GM12874 (cell line): ENCODE data around the gene LGR6.

Experiments
- TF ChIP-seq, protein P1 (sequence below): IDR thresholded peaks from 2 replicates; pipeline ENCODE4 v1.5.1; 2011; ENCODE audit warnings: low read depth, mild to moderate bottlenecking, control low read depth, low read length, moderate library complexity; ENCODE audit not compliant: insufficient read depth

LGR6 gene

DNA sequence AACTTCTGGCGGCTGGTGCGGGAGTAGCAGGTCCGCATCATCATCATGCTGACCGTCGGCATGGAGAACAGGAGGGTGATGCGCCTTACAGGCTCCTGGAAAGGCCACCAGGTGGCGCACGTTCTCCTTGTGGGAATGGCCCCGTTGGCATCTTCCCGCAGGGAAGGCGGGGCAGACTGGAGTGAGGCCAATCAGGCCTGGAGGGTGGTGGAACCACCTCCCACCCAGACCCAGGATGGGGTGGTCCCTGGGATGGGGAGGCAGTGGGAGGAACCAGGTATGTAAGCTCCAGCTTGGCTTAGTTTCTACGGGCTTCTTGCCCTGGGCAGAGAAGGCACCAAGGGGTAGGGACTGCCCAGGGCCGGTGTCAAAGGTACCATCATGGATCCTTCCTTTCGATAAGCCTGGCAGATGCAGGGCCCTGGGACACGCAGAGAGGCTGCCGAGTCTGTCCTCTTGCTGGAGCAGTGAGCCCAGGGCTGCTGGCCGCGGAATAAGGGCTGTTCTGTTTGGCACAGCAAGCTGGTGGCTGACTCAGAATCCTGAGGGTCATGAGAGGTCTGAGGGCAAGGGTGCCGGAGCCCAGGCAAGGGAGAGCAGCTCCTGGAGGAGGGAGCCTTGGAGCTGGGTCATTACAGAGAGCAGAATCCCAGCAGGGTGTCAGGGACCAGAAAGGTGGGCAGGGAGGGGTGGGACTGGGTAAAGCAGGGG lies 8.7 kb upstream of the LGR6 start:
- TF ChIP-seq, protein P1, sequence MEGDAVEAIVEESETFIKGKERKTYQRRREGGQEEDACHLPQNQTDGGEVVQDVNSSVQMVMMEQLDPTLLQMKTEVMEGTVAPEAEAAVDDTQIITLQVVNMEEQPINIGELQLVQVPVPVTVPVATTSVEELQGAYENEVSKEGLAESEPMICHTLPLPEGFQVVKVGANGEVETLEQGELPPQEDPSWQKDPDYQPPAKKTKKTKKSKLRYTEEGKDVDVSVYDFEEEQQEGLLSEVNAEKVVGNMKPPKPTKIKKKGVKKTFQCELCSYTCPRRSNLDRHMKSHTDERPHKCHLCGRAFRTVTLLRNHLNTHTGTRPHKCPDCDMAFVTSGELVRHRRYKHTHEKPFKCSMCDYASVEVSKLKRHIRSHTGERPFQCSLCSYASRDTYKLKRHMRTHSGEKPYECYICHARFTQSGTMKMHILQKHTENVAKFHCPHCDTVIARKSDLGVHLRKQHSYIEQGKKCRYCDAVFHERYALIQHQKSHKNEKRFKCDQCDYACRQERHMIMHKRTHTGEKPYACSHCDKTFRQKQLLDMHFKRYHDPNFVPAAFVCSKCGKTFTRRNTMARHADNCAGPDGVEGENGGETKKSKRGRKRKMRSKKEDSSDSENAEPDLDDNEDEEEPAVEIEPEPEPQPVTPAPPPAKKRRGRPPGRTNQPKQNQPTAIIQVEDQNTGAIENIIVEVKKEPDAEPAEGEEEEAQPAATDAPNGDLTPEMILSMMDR = peak; percentile 91

DNA sequence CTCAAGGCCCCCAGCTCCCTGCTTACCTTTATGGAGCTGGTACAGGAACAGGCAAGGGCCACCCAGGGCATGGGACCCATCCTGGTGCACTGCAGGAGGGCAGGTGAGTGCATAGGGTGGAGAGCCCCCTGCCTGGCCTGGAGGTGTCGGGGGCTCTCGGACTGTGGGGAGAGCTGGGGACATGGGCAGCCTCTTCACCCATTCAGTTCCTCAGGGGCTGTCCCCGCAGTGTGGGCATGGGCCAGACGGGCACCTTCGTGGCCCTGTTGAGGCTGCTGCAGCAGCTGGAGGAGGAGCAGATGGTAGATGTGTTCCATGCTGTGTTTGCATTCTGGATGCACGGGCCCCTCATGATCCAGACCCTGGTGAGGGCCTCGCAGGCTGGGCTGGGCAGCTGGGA lies 7.3 kb upstream of the LGR6 start:
- TF ChIP-seq, protein P1 = no peak

DNA sequence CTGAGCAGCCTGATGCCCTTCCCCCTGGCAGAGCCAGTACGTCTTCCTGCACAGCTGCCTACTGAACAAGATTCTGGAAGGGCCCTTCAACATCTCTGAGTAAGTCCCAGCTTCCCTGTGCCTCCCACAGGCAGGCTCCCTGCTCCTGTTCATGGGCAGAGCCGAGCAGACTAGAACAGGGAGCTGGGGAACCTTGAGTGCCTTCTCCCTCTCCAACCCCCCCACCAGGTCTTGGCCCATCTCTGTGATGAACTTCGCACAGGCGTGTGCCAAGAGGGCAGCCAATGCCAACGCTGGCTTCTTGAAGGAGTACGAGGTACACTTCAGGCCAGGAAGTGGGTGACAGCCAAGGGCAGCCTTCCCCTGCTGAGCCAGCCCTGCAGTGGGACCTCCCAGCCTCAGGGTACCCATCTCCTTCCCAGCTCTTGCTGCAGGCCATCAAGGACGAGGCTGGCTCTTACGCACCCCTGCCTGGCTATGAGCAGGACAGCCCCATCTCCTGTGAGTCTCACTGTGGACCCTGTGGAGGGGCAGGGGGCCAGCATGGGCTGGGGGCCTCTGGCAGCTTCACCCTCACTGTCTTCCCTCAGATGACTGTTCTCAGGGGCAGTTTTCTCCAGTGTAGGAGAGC lies 6.4 kb upstream of the LGR6 start:
- TF ChIP-seq, protein P1 = no peak

DNA sequence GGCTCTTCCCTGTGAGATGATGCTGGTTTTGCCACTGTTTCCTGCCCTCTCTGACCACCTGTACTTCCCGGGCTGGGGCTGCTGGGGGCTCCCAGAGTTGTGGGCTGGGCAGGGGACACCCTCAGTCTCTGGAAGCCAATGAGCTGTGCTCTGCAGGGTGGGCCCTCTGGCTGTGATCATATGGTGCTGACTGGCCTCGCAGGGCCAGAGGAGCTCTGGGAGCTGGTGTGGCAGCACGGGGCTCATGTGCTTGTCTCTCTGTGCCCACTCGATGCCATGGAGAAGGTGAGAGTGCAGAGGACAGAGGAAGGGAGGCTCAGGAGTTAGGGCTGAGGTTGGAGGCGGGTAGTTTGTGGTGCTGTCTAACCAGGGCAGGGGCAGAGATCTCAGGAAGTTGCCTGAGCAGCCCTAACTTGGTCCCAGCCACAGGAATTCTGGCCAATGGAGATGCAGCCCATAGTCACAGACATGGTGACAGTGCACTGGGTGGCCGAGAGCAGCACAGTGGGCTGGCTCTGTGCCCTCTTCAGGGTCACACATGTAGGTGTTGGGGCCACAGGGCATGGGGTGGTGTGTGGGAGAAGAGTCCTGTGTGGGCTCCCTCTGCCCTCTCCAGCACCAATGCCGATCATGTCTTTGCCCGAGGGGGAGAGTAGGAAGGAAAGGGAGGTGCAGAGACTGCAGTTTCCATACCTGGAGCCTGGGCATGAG lies 5.7 kb upstream of the LGR6 start:
- TF ChIP-seq, protein P1 = no peak

DNA sequence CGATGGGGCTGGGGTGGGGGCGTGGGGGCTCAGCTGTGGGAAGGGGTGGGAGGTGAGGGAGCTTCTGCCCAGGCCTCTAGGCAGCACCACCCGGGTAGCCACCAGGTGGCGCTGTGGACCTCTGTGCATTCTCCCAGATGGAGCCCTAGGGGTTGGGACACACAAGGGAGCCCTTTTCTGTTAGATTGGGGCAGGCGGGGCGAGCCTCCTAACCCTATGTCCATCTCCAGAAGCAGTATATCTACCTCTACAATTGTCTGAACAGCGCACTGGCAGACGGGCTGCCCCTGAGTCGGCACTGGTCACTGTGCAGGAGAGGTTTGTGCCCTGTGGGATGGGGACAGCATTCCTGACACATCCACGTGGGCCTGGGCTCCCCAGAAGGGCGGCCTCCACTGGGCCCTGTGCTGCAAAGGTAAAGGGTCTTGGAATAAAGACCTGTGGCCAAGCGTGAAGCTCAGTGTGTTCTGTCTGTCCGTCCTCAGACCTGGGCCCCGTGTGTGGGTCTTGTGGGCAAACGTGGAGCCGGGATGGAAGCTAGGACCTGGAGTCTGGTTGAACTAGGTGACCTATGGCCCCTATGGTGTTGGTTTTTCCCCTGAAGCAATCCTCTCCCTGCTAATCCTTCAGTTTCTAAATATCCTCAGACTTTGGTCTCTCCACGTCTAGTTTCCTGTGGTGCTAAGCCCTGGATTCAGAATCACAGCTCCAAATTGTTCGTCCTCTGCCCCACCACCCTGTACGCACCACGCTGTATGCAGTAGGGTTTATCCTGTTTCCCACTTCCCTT lies 4.4 kb upstream of the LGR6 start:
- TF ChIP-seq, protein P1 = peak; percentile 83

GRCh38 chr1:202189918-202190715 lies 3.5 kb upstream of the LGR6 start:
- TF ChIP-seq, protein P1 = no peak
